Astrocyte (in vitro differentiated cells and primary cell): Measurements from ENCODE around the gene RNF157. TPM values are rescaled to one million over a fixed set of nuclear protein-coding genes. Genes with fewer than 3 reads are reported as not detected.

Experiments
- DNase-seq: peaks from one replicate; pipeline ENCODE4 v3.0.0-alpha.2; 2010; ENCODE audit warnings: low read depth
- FAIRE-seq: peaks from 2 replicates; lab custom pipeline; 2011; peaks lifted over from hg19 to GRCh38; lab: Jason Lieb, UNC
- H2AFZ ChIP-seq: 2 replicates; pipeline ENCODE4 v1.6.0; 2012; ENCODE audit warnings: low read depth, low read length, inconsistent platforms
- H3K27ac ChIP-seq: 2 replicates; pipeline ENCODE4 v1.5.1; 2011; ENCODE audit warnings: low read depth, low read length, inconsistent platforms
- H3K27me3 ChIP-seq: 2 replicates; pipeline ENCODE4 v1.6.0; 2011; ENCODE audit warnings: low read length, inconsistent platforms; ENCODE audit not compliant: insufficient read depth
- H3K36me3 ChIP-seq: 2 replicates; pipeline ENCODE4 v1.5.1; 2011; ENCODE audit warnings: low read length, inconsistent platforms; ENCODE audit not compliant: insufficient read depth
- H3K4me1 ChIP-seq: 2 replicates; pipeline ENCODE4 v1.5.1; 2011; ENCODE audit warnings: low read length, inconsistent platforms; ENCODE audit not compliant: insufficient read depth
- H3K4me2 ChIP-seq: 2 replicates; pipeline ENCODE4 v1.6.0; 2012; ENCODE audit warnings: low read length, inconsistent platforms
- H3K4me3 ChIP-seq: 2 replicates; pipeline ENCODE4 v1.5.1; 2011; ENCODE audit warnings: low read depth, mild to moderate bottlenecking, low read length, inconsistent platforms; ENCODE audit not compliant: insufficient read depth
- H3K79me2 ChIP-seq: 2 replicates; pipeline ENCODE4 v1.6.0; 2012; ENCODE audit warnings: mild to moderate bottlenecking, low read length, inconsistent platforms; ENCODE audit not compliant: insufficient read depth
- H3K9ac ChIP-seq: 2 replicates; pipeline ENCODE4 v1.6.0; 2012; ENCODE audit warnings: mild to moderate bottlenecking, low read length, inconsistent platforms
- H3K9me3 ChIP-seq: 2 replicates; pipeline ENCODE4 v1.5.1; 2012; ENCODE audit warnings: low read depth, mild to moderate bottlenecking, low read length, inconsistent platforms; ENCODE audit not compliant: insufficient read depth
- H4K20me1 ChIP-seq: 2 replicates; pipeline ENCODE4 v1.6.0; 2012; ENCODE audit warnings: low read length, inconsistent platforms; ENCODE audit not compliant: insufficient read depth
- H3K27ac Mint-ChIP-seq: one replicate; pipeline ENCODE4 v1.8.0; 2021; ENCODE audit warnings: mild to moderate bottlenecking, mixed read lengths; ENCODE audit not compliant: unreplicated experiment
- H3K27me3 Mint-ChIP-seq: one replicate; pipeline ENCODE4 v1.8.0; 2021; ENCODE audit warnings: low read depth, mixed read lengths; ENCODE audit not compliant: unreplicated experiment
- H3K36me3 Mint-ChIP-seq: one replicate; pipeline ENCODE4 v1.8.0; 2021; ENCODE audit warnings: low read depth, mixed read lengths; ENCODE audit not compliant: unreplicated experiment
- H3K4me1 Mint-ChIP-seq: one replicate; pipeline ENCODE4 v1.8.0; 2021; ENCODE audit warnings: low read depth, mixed read lengths; ENCODE audit not compliant: unreplicated experiment
- H3K4me3 Mint-ChIP-seq: one replicate; pipeline ENCODE4 v1.8.0; 2021; ENCODE audit warnings: mild to moderate bottlenecking, moderate library complexity, mixed read lengths; ENCODE audit not compliant: unreplicated experiment
- H3K9me3 Mint-ChIP-seq: one replicate; pipeline ENCODE4 v1.8.0; 2021; ENCODE audit warnings: mild to moderate bottlenecking, mixed read lengths; ENCODE audit not compliant: unreplicated experiment
- CTCF ChIP-seq: IDR thresholded peaks from 2 replicates; pipeline ENCODE4 v1.5.1; 2011; ENCODE audit warnings: low read depth, mild to moderate bottlenecking, inconsistent platforms, low read length, moderate library complexity; ENCODE audit not compliant: insufficient read depth
- EZH2 ChIP-seq: IDR thresholded peaks from 2 replicates; pipeline ENCODE4 v1.6.1; 2012; ENCODE audit warnings: mild to moderate bottlenecking, low read length, inconsistent platforms; ENCODE audit not compliant: insufficient read depth
- total RNA-seq: library from RNA; stranded (reverse); gene quantifications from 2 replicates; pipeline ENCODE4 v1.2.1, GENCODE V29; 2021

RNF157 gene
- total RNA-seq, 1 donor from 2014 or later, result 1.4 TPM

GRCh38 chr17:76131692-76132573 lies 108.4 kb downstream of the RNF157 start:
- peaks cover 43% of the 10 kb centered on the region for H3K27me3 Mint-ChIP-seq
- Histone ChIP-seq H3K36me3 (no peaks in the 10 kb centered on the region), H4K20me1 (no peaks in the 10 kb centered on the region), H3K27me3 (peaks cover 24% of the 10 kb centered on the region), H2AFZ (no peak overlapping the region), H3K4me1 (no peaks in the 10 kb centered on the region), H3K9ac (no peak overlapping the region), H3K79me2 (no peaks in the 10 kb centered on the region), H3K4me2 (no peak overlapping the region), H3K4me3 (no peak overlapping the region), H3K27ac (no peak overlapping the region), H3K9me3 (no peaks in the 10 kb centered on the region)
- no peak overlapping the region for H3K27ac Mint-ChIP-seq
- no peaks in the 10 kb centered on the region for H3K36me3 Mint-ChIP-seq
- DNase-seq, result no peak
- no peak overlapping the region for H3K4me3 Mint-ChIP-seq
- no peak for FAIRE-seq
- TF ChIP-seq EZH2 (peak; percentile 11), CTCF (no peak)
- no peaks in the 10 kb centered on the region for H3K4me1 Mint-ChIP-seq
- no peaks in the 10 kb centered on the region for H3K9me3 Mint-ChIP-seq

- H3K27ac Mint-ChIP-seq, result no peak overlapping the region
- no peaks in the 10 kb centered on the region for H3K36me3 ChIP-seq
- H2AFZ ChIP-seq, result no peak overlapping the region
- H3K4me3 ChIP-seq, result no peak overlapping the region
- H3K9ac ChIP-seq, result no peak overlapping the region
- H3K79me2 ChIP-seq, result no peaks in the 10 kb centered on the region
- peaks cover 21% of the 10 kb centered on the region for H3K27me3 ChIP-seq
- H3K9me3 Mint-ChIP-seq, result no peaks in the 10 kb centered on the region
- H3K9me3 ChIP-seq, result no peaks in the 10 kb centered on the region
- no peak for FAIRE-seq
- no peak for TF ChIP-seq EZH2
- TF ChIP-seq CTCF, result no peak
- H3K4me1 ChIP-seq, result no peaks in the 10 kb centered on the region
- H3K36me3 Mint-ChIP-seq, result no peaks in the 10 kb centered on the region
- H3K4me3 Mint-ChIP-seq, result no peak overlapping the region
- H4K20me1 ChIP-seq, result no peaks in the 10 kb centered on the region
- no peaks in the 10 kb centered on the region for H3K4me1 Mint-ChIP-seq
- no peak overlapping the region for H3K4me2 ChIP-seq
- peaks cover 41% of the 10 kb centered on the region for H3K27me3 Mint-ChIP-seq
- no peak for DNase-seq
- H3K27ac ChIP-seq, result no peak overlapping the region
Observed at GRCh38 chr17:76131051-76131691, 109.1 kb downstream of the RNF157 start.
